Stomach (tissue), 4 donors: Measurements from ENCODE around the gene EXT2.

Experiments
- CTCF ChIP-seq, 7 experiments: fragments of 450-650 bp in 4 of 7; fragments of 200-600 bp in 3 of 7; sonication (generic) in 3 of 7; IDR thresholded peaks; one replicate each; pipeline ENCODE4 v1.5.1; 2016 to 2019; ENCODE audit warnings: antibody characterized with exemption in 7 of 7, control low read depth in 2 of 7, mild to moderate bottlenecking in 1 of 7
- EP300 ChIP-seq: sonication (generic); formaldehyde crosslinking; IDR thresholded peaks from one replicate; pipeline ENCODE4 v1.6.1; 2017; ENCODE audit warnings: antibody characterized with exemption
- POLR2AphosphoS5 ChIP-seq, 3 donors: sonication (generic); formaldehyde crosslinking; IDR thresholded peaks; one replicate each; pipeline ENCODE4 v1.6.1; 2016; ENCODE audit warnings: antibody characterized with exemption in 3 of 3

GRCh38 chr11:44096360-44097185, 1.1 kb downstream of the EXT2 start:
- TF ChIP-seq EP300 (no peak), CTCF (IDR thresholded peaks at IDR 0.05) (no peak), POLR2AphosphoS5 (IDR thresholded peaks at IDR 0.05) (no peak)
